ENCODE data around the gene MOB1A.
A peak's percentile ranks its signal among the peaks of the same experiment; 100 is the strongest.
"Not testable (repeated sequence)": the region's sequence is repeated elsewhere in the genome, so short reads cannot be mapped to it uniquely, and the experiment has no call there.

MOB1A gene

DNA sequence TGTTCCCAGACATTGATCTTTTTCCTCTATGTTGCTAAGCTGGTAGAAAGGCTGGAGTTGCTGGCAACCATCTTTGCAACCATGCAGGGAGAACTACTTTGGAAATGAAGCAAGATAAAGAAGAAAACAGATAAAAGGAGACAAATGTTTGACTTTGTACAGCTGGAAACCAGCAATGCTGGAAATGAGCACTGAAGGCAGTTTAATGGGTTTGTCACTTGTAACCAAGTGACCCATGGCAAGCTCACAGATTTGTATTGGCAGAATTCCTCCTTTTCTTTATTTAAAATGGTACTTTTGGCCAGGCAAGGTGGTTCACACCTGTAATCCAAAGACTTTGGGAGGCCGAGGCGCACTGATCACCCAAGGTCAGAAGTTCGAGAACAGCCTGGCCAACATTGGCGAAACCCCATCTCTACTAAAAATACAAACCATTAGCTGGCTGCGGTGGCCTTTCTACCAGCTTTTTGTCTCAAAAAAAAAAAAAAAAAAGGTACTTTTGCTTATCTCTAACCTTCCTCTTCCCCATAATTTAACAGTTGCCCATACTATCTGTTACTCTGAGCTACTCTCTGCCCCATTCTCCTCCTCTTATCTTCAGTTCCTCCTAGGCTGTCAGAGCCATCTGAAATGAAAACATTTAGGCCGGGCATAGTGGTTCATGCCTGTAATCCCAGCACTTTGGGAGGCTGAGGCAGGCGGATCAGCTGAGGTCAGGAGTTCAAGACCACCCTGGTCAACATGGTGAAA, 28.9 kb downstream of the MOB1A start:
- no peak for DNase-seq (ENCODE audit: low read depth in 1 of 2, low spot score in 1 of 2)

DNA sequence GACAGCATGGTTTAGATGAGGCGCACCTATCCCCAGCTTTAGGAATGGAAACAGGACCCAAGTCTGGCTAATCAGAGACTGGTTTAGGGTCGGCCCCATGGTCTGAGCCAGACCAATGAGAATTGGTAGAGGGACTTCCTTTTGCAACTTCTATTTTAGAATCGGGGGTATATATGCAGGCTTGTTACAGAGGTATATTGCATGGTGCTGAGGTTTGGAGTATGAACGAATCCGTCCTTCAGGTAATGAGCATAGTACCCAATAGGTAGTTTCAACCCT, 29.5 kb downstream of the MOB1A start:
- DNase-seq (ENCODE audit: low read depth in 1 of 2, low spot score in 1 of 2) = no peak

DNA sequence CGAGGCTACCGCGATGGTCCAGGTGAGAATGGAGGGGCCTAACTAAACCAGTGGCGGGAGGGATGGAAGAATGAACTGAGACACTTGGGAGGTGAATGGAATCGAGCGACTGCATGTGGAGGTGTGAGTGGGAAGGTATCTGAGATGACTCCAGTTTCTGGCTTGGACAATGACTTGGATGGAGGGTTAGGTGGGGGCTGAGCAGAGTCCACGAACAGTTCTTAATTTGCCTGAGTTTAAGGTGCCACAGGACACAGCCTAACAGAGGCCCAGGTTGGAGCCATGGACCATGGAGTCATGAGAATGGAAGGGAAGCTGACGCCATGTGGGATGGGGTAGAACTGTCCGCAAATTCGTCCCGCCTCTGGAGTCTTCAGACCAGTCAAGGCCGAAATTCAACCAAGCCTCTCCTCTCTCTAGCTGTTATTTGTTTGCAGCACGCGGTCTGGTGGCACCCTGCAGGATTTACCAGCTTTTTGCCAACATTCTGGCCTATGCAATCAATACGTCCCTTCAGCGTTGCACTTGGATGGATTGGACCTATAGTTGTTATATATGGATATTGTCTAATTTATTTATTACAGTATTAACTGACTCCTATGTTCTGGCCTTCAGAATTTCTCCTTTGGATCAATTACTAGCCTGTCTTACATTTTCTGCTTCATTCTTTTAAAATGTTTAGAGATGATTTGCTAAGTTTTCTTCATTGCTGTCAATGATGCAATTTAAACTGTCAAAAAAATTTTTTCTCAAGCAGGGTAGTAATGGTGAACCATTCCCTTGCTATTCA, 30.0 kb downstream of the MOB1A start:
- DNase-seq (ENCODE audit: low read depth in 1 of 2, low spot score in 1 of 2) = no peak

DNA sequence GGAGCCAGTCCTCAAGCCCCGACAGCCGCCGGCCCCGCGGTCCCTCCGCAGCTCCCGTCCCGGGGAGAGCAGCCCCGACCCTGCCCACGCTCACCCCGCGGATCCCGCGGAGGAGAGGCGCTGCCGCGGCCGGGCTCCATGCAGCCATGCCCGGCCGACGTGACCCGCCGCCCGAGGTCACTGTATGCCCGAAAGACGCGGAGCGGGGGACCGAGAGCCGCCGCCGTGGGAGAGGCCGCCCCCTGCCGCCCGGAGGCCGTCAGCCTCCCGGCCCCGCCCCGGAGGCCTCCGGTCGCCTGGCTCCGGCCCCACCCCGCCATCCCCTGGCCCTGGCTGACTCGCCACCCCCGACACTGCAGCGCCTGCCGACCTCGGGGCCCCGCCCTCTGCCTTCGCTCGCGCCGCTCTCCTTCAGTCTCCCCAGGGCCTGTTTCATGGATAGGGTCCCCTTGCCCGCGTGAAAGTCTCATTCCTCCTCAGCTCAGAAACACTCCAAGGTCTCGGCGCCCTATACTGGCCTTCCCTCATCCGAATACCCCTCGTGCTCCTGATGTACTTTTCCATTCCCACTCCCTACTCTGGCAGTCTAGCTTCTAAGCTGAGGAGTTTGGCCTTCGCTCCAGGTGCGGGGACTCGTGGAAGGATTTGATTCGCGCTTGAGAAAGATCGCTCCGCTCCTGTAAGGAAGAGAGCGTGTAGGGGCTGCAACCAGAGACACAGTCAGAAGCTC, 30.8 kb downstream of the MOB1A start, which contains the start of gene BOLA3:
Gene BOLA3, minus strand, starts transcription at position 186 of the 730 bp plus-strand sequence. Its CDS starts 38 bp downstream, at position 148.
- DNase-seq (ENCODE audit: low read depth in 1 of 2, low spot score in 1 of 2) = peak; percentile 59 to 75

DNA sequence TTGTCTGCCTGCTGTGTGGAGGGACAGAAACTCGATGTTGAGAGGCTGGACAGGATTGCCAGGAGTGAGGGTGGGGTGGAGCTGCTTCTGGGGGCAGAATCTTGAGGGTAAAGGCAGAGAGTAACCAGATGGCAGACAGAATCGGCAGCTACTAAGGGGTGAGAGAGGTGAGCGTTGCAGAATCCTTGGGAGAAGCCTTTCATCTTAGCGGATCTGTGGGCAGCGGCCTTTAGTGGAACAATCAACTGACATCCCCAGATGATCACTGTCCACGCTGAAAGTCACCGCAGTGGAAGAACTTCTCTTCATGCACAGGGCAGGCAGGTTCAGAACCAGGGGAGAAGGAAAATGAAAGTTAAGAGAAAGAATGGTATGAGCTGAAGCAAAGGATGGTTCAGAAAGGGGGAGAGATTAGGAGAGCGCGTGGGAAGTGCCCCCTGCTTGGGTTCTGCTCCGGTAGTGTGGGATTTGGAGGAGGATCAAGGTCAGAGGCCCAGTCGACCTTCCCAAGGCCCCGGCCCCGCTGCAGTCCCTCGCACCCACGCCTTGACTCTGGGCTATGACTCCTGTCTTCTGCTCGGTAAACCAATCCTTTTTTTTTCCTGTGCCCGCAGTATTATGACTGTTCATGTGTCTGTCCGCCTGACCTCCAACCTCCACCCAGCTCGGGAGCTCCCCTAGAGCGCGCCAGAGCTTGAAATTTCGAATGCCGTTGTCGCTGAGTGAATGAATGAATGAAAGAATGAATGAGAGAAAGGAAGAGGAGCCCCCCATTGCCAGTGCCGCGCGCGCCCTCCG, 31.6 kb downstream of the MOB1A start:
- peak in 1 of 2 donors; percentile 16 for DNase-seq (ENCODE audit: low read depth in 1 of 2, low spot score in 1 of 2)

DNA sequence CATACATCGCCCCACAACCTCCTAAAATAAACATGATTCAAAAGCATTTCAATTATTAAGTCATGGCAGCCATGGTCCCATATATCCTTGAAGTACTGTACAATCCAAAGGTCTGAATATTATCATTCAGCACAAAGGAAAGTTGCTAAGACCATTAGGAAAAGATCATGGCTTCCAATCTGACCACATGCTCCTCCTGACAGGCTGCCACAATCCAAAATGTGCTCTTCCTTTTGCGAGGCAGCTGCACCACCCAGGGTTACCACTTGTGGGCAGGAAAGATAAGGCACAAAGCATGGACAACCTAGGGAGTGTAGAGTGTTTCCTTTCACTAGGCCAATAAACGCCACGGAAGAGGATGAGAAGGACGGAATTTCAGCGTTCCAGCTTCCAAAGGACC, 36.3 kb downstream of the MOB1A start:
- no peak for DNase-seq (ENCODE audit: low read depth in 1 of 2, low spot score in 1 of 2)

DNA sequence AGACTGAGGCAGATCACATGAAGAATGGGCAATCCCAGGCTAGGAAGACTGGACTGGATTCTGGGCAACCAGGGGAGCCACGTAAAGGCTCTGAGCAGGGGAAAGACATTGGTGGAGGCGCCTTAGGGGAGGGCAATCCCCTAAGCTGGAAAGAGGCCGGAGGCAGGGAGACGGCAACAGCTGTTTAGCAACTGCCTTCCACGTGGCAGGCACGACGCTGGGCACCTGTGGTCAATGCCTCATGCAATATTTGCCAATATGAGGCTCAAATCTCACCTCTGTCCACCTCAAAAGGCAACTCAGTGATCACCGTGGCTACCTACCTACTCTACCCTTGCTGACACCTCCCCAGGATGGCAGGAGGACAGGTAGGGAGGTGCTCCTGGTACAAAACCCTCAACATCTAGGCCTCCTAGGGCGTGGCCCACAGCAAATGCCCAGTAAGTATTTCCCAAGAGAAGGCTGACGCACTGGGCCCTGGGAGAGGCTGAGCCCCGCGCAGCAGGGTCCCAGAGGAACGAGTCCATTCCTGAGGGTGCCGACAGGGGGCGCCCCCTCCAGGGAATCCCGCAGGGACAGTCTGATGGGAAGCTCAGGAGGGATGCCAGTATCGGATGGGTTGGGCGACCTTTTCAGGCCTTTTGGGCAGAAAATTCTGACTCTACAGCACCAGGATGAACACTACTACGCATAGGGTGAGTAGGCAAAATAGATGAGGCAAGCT, 39.9 kb downstream of the MOB1A start:
- no peak for DNase-seq (ENCODE audit: low read depth in 1 of 2, low spot score in 1 of 2)

DNA sequence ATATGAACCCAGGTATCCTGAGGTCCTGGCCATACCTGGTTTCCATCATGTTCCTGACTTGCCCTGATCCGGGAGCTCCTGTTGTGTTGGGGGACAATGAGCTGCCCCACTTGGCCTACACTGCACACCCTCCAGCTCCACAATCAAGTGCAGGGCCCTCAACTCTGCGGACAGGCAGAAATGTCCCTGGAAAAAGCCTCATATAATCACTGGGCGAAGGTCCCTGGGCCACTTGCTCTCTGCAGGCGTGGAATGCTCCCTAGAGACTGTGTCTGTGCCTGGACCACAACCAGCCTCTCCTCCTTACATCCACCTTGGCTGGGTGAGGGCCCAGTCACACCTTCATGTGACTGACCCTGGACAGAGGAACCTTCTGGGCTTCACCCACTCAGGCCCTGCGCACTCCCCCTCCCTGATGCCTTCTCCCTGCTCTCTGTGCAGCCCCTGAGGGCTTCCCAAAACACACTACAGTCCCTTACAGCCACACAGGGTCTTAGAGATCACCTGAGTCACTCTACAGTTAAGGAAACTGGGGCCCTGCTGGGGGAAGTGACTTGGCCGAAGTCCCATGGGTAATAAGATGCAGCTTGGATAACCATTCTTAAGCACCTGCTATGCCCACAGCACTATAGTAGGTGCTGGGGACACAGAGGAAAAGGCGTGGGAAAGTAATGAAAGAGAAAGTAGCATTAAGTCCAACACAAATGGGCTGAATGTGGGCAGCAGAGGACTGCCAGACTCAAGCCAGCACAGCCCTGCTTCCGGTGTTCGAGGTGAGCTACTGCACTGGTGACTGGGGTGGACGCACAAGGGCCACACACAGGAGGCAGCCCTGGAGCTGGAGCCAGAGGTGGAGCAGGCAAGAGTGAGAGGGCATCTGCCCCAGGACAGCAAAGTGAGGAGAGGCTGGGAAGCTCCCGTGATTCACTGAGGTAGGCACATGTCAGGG, 40.8 kb downstream of the MOB1A start:
- DNase-seq (ENCODE audit: low read depth in 1 of 2, low spot score in 1 of 2) = no peak

DNA sequence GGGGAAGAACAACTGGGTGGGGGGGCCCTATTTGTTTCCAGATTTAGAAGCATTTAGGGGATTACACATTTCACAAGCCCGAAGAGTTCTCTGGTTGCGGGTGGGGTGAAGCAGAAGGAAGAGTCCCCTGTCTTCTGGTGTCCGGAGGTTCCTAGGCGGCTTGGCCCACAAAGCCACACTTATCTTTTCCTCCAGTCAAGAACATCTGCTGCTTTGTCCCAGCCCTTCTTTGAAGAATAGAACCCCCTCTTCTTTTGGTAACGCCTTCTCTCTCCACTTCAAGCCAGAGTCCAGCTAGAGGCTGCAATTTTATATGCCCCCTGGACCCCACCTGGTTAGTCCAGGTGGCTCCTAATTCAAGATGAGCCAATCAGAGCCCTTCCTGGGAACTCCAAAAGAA, 46.8 kb downstream of the MOB1A start:
- no peak for DNase-seq (ENCODE audit: low read depth in 1 of 2, low spot score in 1 of 2)

DNA sequence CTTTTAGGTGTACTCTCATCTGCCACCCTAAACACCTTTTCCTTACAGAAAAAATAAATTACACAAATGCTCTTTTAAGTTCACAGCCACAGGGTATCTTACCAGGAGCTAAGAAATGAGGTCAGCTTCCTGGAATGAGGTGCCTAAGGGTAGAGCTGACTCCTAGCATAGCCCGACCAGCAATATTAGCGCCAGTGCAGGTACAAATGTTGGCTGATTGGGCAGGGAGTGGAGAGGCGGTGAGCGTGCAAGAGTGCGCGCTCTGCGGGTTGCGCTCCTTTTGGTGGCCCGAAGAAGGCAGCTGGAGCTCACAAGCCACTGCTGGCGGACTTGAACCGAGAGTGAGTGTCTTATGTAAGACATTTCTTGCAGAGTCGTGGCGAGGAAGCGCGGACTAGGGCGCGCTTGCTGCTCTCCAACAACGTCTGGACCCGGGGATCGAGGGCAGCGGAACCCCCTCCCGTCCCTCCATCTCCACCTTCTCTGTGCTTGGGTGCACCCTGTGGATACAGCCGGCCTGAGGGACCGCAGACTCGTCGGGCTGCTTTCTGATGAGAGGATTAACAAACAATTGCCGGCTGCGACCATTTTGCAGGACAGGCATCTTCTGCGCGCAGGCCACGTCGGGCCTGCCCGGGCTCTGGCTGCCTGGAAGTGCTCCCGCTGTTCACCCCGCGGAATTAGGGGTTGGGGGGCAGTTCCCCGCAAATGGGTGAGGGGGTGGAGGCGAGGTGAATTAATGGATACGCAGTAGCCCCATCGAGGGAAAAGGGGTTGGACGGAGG, 48.3 kb downstream of the MOB1A start:
- no peak for DNase-seq (ENCODE audit: low read depth in 1 of 2, low spot score in 1 of 2)

DNA sequence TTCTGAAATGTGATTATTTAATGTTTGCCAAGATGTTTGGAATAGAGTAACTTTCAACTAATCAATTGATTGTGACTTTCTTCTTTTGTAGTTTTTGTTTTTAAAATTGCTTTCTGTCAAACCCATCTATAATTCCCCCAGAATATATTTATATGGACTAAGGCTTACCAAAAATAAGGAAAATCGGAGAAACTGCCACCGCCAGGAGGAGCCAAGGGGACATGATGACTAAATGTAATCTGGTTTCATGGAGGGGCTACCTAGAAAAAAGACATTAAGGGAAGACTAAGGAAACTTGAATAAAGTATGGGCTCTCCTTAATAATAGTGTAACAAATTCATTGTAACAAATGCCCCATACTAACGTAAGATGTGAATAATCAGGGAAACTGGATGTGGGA, 50.5 kb downstream of the MOB1A start:
- DNase-seq (ENCODE audit: low read depth in 1 of 2, low spot score in 1 of 2) = no peak

DNA sequence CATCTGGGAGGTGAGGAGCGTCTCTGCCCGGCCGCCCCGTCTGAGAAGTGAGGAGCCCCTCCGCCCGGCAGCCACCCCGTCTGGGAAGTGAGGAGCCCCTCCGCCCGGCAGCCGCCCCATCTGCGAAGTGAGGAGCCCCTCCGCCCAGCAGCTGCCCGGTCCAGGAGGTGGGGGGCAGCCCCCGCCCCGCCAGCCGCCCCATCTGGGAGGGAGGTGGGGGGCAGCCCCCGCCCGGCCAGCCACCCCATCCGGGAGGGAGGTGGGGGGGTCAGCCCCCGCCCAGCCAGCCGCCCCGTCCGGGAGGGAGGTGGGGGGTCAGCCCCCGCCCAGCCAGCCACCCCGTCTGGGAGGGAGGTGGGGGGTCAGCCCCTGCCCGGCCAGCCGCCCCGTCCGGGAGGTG, 54.7 kb downstream of the MOB1A start:
- not testable (repeated sequence) for DNase-seq (ENCODE audit: low read depth in 1 of 2, low spot score in 1 of 2)

DNA sequence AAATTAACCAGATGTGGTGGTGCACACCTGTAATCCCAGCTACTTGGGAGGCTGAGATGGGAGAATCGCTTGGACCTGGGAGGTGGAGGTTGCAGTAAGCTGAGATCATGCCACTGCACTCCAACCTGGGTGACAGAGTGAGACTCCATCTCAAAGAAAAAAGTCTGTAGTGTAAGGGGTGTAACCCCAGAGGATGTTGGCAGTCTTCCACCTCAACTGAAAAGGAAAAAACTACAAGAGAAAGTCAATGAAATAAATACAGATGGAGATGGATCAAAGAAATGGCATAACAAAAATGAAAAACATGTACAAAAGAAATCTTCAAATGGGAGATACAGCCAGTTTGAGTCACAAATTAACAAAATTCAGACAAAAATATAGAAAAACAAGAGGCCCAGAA, 56.8 kb downstream of the MOB1A start:
- DNase-seq (ENCODE audit: low read depth in 1 of 2, low spot score in 1 of 2) = not testable (repeated sequence)

DNA sequence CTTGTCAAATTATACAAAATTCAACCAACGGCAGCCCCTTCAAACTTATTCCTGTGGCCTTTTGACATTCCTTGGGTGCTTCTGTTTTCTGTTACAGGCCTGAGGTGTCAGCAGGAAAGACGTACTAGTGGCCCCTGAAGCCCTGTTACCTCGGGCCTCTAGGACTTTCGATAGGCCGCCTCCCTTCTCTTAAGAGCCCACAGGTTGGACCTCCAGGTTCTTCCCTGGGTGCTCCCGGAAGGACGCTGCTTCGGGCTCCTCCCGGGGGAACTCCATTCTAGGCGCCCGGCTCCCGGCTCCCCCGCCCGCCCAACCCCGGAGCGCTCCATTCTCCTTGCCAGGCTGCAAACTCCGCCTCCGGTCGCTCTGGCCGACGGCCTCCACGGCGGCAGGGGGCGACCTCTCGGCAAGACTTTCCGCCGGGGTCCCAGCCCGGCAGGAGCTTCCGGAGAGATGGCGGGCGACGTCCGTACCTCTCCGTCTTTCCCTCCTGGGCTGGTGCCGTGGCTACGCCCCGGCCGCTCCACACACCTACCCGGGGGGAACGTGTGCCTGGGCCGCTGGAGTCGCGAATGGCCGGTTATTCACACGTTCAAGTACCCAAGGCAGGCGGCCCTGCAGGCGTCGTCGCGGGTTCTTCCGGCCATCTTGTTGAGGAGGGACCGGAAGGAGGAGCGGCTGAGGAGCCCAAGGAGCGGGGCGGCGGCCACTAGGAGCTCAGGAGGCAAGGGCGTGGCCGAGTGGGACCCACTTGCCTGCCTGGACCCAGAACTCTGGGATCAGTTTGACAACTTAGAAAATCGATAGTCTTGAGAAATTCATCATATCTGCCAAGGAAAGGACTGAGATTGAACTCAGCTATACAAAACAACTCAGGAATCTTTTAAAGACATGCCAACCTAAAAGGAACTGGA, 58.5 kb downstream of the MOB1A start:
- DNase-seq (ENCODE audit: low read depth in 1 of 2, low spot score in 1 of 2) = peak; percentile 75 to 79

DNA sequence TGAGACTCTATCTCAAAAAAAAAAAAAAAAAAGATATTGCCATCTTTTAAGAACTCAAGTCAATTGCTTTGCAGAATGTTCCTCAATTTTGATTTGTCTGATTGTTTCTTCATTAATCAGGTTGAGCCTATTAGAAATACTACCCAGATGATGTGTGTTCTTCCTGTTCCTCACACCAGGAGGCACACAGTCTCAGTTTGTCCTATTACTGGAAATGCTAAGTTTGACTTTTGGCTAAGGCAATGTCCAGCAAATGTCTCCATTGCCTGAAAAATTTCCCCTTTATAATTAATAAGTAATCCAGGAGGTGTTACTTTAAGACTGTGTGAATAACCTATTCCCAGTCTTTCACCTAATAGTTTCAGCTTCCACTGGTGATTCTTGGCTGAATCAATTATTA, 59.3 kb downstream of the MOB1A start:
- DNase-seq (ENCODE audit: low read depth in 1 of 2, low spot score in 1 of 2) = no peak

DNA sequence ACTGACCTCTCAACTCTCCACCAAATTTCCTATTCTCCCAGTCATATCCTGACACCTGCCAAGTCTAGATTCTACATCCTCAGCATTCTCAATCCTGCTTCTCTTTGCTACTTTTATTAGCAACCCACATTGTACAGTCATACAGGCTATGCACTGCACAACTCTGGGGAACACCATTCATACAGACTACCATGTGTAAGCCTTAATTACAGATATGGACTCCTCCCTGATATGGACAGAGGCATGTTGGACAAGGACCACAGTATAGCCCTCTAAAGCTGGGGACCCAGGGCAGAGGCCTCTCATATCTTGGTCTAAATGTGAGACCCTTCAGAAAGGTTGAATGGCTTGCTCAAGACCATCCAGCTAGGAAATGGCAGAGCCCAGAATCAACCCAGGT, 67.3 kb downstream of the MOB1A start:
- DNase-seq (ENCODE audit: low read depth in 1 of 2, low spot score in 1 of 2) = no peak

DNA sequence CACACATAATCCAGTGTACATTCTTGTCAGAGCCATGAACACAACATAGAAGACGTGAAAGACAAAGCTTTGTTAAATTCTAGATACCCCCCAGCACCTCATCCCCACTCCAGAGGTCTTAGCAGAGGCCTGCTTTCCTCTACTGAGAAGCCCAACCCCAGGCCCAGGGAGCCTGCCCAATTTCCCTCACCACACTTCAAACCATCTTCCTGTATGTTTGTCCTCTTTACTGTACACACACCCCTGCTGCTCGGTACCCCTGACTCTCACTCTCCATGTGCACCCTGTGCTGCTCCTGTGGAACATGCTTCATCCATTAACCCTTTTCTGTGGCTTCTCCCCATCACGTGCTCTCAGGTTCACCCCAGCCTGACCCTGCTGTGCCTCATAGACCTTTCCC, 68.1 kb downstream of the MOB1A start:
- no peak for DNase-seq (ENCODE audit: low read depth in 1 of 2, low spot score in 1 of 2)

DNA sequence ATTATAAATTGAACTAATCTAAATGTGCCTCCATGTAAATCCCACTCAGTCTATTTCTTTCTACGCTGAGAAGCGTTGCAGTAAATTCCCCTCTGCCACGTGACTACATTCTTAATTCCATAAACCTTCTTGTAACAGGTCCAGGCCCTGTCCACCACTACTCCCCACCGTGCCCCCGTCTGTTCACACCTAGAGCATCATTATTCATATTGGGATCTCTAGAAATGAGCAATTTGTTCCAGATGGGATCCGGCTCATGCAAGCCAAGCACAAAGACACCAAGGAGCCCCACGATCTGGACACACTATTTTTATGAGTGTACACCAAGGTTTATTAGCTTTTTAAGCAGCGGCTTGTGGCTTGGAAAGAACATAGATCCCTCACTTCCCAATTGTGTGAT, 69.1 kb downstream of the MOB1A start:
- DNase-seq (ENCODE audit: low read depth in 1 of 2, low spot score in 1 of 2) = no peak

Measured in activated CD4-positive, alpha-beta T cell treated with anti-CD3 and anti-CD28 coated beads, Interleukin-2, amount 50 U/mL, for 24 hours (primary cell).